ENCODE data around the gene KRTAP5-4. TPM values are rescaled to one million over a fixed set of nuclear protein-coding genes. Genes with fewer than 3 reads are reported as not detected.
"Not testable (repeated sequence)": the region's sequence is repeated elsewhere in the genome, so short reads cannot be mapped to it uniquely, and the experiment has no call there.

The KRTAP5-4 gene
- total RNA-seq, 1 experiment from 2014 or later = not detected

GRCh38 chr11:1652771-1653540 lies 31.0 kb upstream of the KRTAP5-4 start:
- peak; percentile 55 for DNase-seq (ENCODE audit: low read depth)

GRCh38 chr11:1652442-1652770 lies 30.5 kb upstream of the KRTAP5-4 start:
- DNase-seq (ENCODE audit: low read depth) = no peak

- no peak for DNase-seq (ENCODE audit: low read depth)
Observed at GRCh38 chr11:1652026-1652425, 30.1 kb upstream of the KRTAP5-4 start.

- DNase-seq (ENCODE audit: low read depth) = no peak
Observed at GRCh38 chr11:1651411-1651980, 29.6 kb upstream of the KRTAP5-4 start.

- DNase-seq (ENCODE audit: low read depth) = no peak
Observed at GRCh38 chr11:1650918-1651262, 29.0 kb upstream of the KRTAP5-4 start.

GRCh38 chr11:1650034-1650917 lies 28.3 kb upstream of the KRTAP5-4 start:
- DNase-seq (ENCODE audit: low read depth) = no peak

GRCh38 chr11:1648653-1649420 lies 26.9 kb upstream of the KRTAP5-4 start:
- DNase-seq (ENCODE audit: low read depth) = no peak

GRCh38 chr11:1647901-1648652 lies 26.1 kb upstream of the KRTAP5-4 start:
- DNase-seq (ENCODE audit: low read depth) = no peak

- DNase-seq (ENCODE audit: low read depth) = not testable (repeated sequence)
Observed at GRCh38 chr11:1646540-1646939, 24.6 kb upstream of the KRTAP5-4 start.

- no peak for DNase-seq (ENCODE audit: low read depth)
Observed at GRCh38 chr11:1645357-1645821, 23.5 kb upstream of the KRTAP5-4 start.

- DNase-seq (ENCODE audit: low read depth) = no peak
Observed at GRCh38 chr11:1644601-1645356, 22.8 kb upstream of the KRTAP5-4 start.

- no peak for DNase-seq (ENCODE audit: low read depth)
Observed at GRCh38 chr11:1643146-1643690, 21.3 kb upstream of the KRTAP5-4 start.

- no peak for DNase-seq (ENCODE audit: low read depth)
Observed at GRCh38 chr11:1642288-1643145, 20.6 kb upstream of the KRTAP5-4 start.

GRCh38 chr11:1641096-1641495 lies 19.2 kb upstream of the KRTAP5-4 start:
- no peak for DNase-seq (ENCODE audit: low read depth)

- DNase-seq (ENCODE audit: low read depth) = peak; percentile 55
Observed at GRCh38 chr11:1640076-1640946, 18.4 kb upstream of the KRTAP5-4 start.

- no peak for DNase-seq (ENCODE audit: low read depth)
Observed at GRCh38 chr11:1639666-1640065, 17.7 kb upstream of the KRTAP5-4 start.

GRCh38 chr11:1639102-1639620 lies 17.2 kb upstream of the KRTAP5-4 start:
- no peak for DNase-seq (ENCODE audit: low read depth)

GRCh38 chr11:1638344-1638743 lies 16.4 kb upstream of the KRTAP5-4 start:
- no peak for DNase-seq (ENCODE audit: low read depth)
